PFSK-1 (cell line): ENCODE measurements around the gene CD72.

Experiments
- FOXP2 ChIP-seq: optimal IDR thresholded peaks from 2 replicates; pipeline ENCODE3; 2011; ENCODE audit warnings: borderline replicate concordance, control low read depth, inconsistent platforms; ENCODE audit not compliant: insufficient read depth; ENCODE audit errors: extremely low read length, extremely low read depth
- POLR2AphosphoS5 ChIP-seq: IDR thresholded peaks from 2 replicates; pipeline ENCODE4 v1.6.1; 2012; ENCODE audit warnings: low read depth, mild to moderate bottlenecking, control low read depth, low read length, moderate library complexity
- REST ChIP-seq, 2 experiments: IDR thresholded peaks; 2 replicates each; pipeline versions ENCODE4 v1.6.1 to v1.8.0; 2011 to 2012; ENCODE audit warnings: low read depth in 2 of 2, low read length in 2 of 2, control low read depth in 1 of 2, inconsistent platforms in 1 of 2, mild to moderate bottlenecking in 1 of 2, moderate library complexity in 1 of 2; ENCODE audit not compliant: insufficient read depth in 1 of 2
- SIN3A ChIP-seq: IDR thresholded peaks from 2 replicates; pipeline ENCODE4 v1.6.1; 2012; ENCODE audit warnings: mild to moderate bottlenecking, low read length, moderate library complexity, borderline replicate concordance; ENCODE audit not compliant: insufficient read depth
- TAF1 ChIP-seq: IDR thresholded peaks from 2 replicates; pipeline ENCODE4 v1.6.1; 2012; ENCODE audit warnings: low read length, control low read depth, borderline replicate concordance; ENCODE audit not compliant: insufficient read depth

Gene CD72

GRCh38 chr9:35562895-35563780 is 55.1 kb downstream of the CD72 start:
- TF ChIP-seq FOXP2 (no peak), POLR2AphosphoS5 (no peak), SIN3A (no peak), TAF1 (no peak), REST (IDR thresholded peaks at IDR 0.05; ENCODE audit: insufficient read depth in 1 of 2, low read depth in 2 of 2, low read length in 2 of 2) (no peak)

GRCh38 chr9:35561468-35562261 is 56.5 kb downstream of the CD72 start:
- TF ChIP-seq REST (IDR thresholded peaks at IDR 0.05; ENCODE audit: insufficient read depth in 1 of 2, low read depth in 2 of 2, low read length in 2 of 2), result no peak
- no peak for TF ChIP-seq POLR2AphosphoS5
- TF ChIP-seq SIN3A, result no peak
- TF ChIP-seq FOXP2, result no peak
- TF ChIP-seq TAF1, result no peak

- no peak for TF ChIP-seq TAF1
- TF ChIP-seq FOXP2, result no peak
- TF ChIP-seq POLR2AphosphoS5, result no peak
- TF ChIP-seq REST (IDR thresholded peaks at IDR 0.05; ENCODE audit: insufficient read depth in 1 of 2, low read depth in 2 of 2, low read length in 2 of 2), result no peak
- TF ChIP-seq SIN3A, result no peak
Observed at GRCh38 chr9:35560625-35561337, 57.4 kb downstream of the CD72 start.
